GM19193 (cell line): ENCODE data around the gene COG3.

Source experiments
- POLR2A ChIP-seq: IDR thresholded peaks from 4 replicates; pipeline ENCODE4 v1.6.1; 2011; ENCODE audit not compliant: insufficient read depth, insufficient read length; ENCODE audit errors: extremely low read depth

Gene COG3

GRCh38 chr13:45464687-45465453 lies at the start of gene COG3:
Gene COG3, plus strand, starts transcription at chr13:45464939. Its CDS starts 98 bp downstream, at chr13:45465037.
- peak; percentile 86 for TF ChIP-seq POLR2A

- no peak for TF ChIP-seq POLR2A
Observed at GRCh38 chr13:45415112-45415511, 49.6 kb upstream of the COG3 start.

- TF ChIP-seq POLR2A, result no peak
Observed at GRCh38 chr13:45416516-45417128, 48.1 kb upstream of the COG3 start.

- peak; percentile 68 for TF ChIP-seq POLR2A
Observed at GRCh38 chr13:45417790-45418534, 46.8 kb upstream of the COG3 start, which contains the start of gene SLC25A30. Gene SLC25A30, minus strand, starts transcription at chr13:45418373. Its CDS starts 6,948 bp downstream, at chr13:45411425.

- no peak for TF ChIP-seq POLR2A
Observed at GRCh38 chr13:45419945-45420344, 44.8 kb upstream of the COG3 start.

- TF ChIP-seq POLR2A, result no peak
Observed at GRCh38 chr13:45422731-45423292, 41.9 kb upstream of the COG3 start.

GRCh38 chr13:45432737-45433380 lies 31.9 kb upstream of the COG3 start:
- TF ChIP-seq POLR2A, result no peak

GRCh38 chr13:45433381-45433790 lies 31.4 kb upstream of the COG3 start:
- TF ChIP-seq POLR2A, result no peak

GRCh38 chr13:45434556-45435371 lies 30.0 kb upstream of the COG3 start:
- no peak for TF ChIP-seq POLR2A

GRCh38 chr13:45436332-45436731 lies 28.4 kb upstream of the COG3 start:
- no peak for TF ChIP-seq POLR2A

GRCh38 chr13:45436953-45437352 lies 27.8 kb upstream of the COG3 start:
- no peak for TF ChIP-seq POLR2A

GRCh38 chr13:45437947-45438346 lies 26.8 kb upstream of the COG3 start:
- no peak for TF ChIP-seq POLR2A

GRCh38 chr13:45439008-45439407 lies 25.7 kb upstream of the COG3 start:
- TF ChIP-seq POLR2A, result no peak
